ENCODE data around the gene PTPRM. TPM values are rescaled to one million over a fixed set of nuclear protein-coding genes. Genes with fewer than 3 reads are reported as not detected.

The PTPRM gene
- total and polyA plus RNA-seq, 2 experiments from 2014 or later = 1.6 to 5.3 TPM

DNA sequence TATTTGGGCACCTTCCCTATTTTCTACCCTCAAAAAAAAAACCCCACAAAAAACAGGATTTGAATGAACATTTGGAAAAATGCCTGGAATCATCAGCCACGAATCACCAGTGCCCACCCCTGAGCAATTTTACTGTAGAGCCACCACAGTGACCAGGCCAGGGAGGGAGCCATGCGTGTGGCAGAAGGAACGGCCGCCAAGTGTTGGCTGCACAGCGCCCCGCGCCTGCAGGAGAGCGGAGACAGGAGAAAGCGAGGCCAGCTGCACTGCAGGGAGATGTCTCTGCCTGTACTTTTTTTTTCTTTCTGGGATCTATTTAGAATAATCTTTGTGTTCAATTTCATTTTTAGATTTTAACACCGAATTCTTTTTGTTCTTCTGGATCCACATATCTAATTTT is 772.8 kb downstream of the PTPRM start (continued):
- TF ChIP-seq ETS1 (IDR thresholded peaks at IDR 0.05) (no peak), JUNB (IDR thresholded peaks at IDR 0.05; ENCODE audit: unreplicated experiment) (no peak)

- Histone ChIP-seq H3K27me3 (ENCODE audit: insufficient read depth) (no peaks in the 10 kb centered on the region), H4K20me1 (replicated peaks; ENCODE audit: insufficient read depth) (no peaks in the 10 kb centered on the region), H3K4me3 (no peak overlapping the region), H3K36me3 (ENCODE audit: insufficient read depth) (no peaks in the 10 kb centered on the region), H3K79me2 (replicated peaks; ENCODE audit: insufficient read depth) (no peaks in the 10 kb centered on the region), H3K9me2 (ENCODE audit: insufficient read depth) (no peaks in the 10 kb centered on the region), H2AFZ (no peak overlapping the region), H3F3A (replicated peaks; ENCODE audit: low read depth) (no peaks in the 10 kb centered on the region), H3K27ac (ENCODE audit: low read depth) (no peak overlapping the region), H3K4me1 (ENCODE audit: insufficient read depth) (no peaks in the 10 kb centered on the region; the same call in 1 of the 2 replicates), H3K4me2 (no peak overlapping the region)
- Mint-ChIP-seq H3K27ac (no peak overlapping the region), H3K36me3 (ENCODE audit: low read depth) (no peaks in the 10 kb centered on the region), H3K4me1 (peaks cover 14% of the 10 kb centered on the region; the same call in 2 of the 3 replicates), H3K4me3 (no peak overlapping the region), H3K9me3 (no peaks in the 10 kb centered on the region), H3K27me3 (ENCODE audit: insufficient read depth, low read depth, poor library complexity) (peaks cover 1% of the 10 kb centered on the region)
- no peak for ATAC-seq
- peak; percentile 20 for DNase-seq (ENCODE audit: low spot score)
- TF ChIP-seq ZNF114 (CRISPR knock-in tag; IDR thresholded peaks at IDR 0.05) = no peak
- no peak for TF ChIP-seq ZNF462 (CRISPR knock-in tag; IDR thresholded peaks at IDR 0.05)
- TF ChIP-seq CREB1 (CRISPR knock-in tag; IDR thresholded peaks at IDR 0.05; ENCODE audit: low read depth) = no peak
- no peak for TF ChIP-seq CTCF (conservative IDR thresholded peaks at IDR 0.05; ENCODE audit: low read depth in 2 of 2)
- TF ChIP-seq EZH2 (IDR thresholded peaks at IDR 0.05; ENCODE audit: low read depth, unreplicated experiment) = no peak
- no peak for TF ChIP-seq POLR2AphosphoS5 (IDR thresholded peaks at IDR 0.05; ENCODE audit: low read depth)
- TF ChIP-seq STAT1 (IDR thresholded peaks at IDR 0.05; ENCODE audit: unreplicated experiment) = no peak
- TF ChIP-seq, protein P1, sequence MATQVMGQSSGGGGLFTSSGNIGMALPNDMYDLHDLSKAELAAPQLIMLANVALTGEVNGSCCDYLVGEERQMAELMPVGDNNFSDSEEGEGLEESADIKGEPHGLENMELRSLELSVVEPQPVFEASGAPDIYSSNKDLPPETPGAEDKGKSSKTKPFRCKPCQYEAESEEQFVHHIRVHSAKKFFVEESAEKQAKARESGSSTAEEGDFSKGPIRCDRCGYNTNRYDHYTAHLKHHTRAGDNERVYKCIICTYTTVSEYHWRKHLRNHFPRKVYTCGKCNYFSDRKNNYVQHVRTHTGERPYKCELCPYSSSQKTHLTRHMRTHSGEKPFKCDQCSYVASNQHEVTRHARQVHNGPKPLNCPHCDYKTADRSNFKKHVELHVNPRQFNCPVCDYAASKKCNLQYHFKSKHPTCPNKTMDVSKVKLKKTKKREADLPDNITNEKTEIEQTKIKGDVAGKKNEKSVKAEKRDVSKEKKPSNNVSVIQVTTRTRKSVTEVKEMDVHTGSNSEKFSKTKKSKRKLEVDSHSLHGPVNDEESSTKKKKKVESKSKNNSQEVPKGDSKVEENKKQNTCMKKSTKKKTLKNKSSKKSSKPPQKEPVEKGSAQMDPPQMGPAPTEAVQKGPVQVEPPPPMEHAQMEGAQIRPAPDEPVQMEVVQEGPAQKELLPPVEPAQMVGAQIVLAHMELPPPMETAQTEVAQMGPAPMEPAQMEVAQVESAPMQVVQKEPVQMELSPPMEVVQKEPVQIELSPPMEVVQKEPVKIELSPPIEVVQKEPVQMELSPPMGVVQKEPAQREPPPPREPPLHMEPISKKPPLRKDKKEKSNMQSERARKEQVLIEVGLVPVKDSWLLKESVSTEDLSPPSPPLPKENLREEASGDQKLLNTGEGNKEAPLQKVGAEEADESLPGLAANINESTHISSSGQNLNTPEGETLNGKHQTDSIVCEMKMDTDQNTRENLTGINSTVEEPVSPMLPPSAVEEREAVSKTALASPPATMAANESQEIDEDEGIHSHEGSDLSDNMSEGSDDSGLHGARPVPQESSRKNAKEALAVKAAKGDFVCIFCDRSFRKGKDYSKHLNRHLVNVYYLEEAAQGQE (IDR thresholded peaks at IDR 0.05; ENCODE audit: unreplicated experiment) = no peak
- no peak for TF ChIP-seq JUNB (IDR thresholded peaks at IDR 0.05; ENCODE audit: unreplicated experiment)
- TF ChIP-seq NANOG (IDR thresholded peaks at IDR 0.05; ENCODE audit: borderline replicate concordance) = no peak
- no peak for TF ChIP-seq ZNF331 (CRISPR knock-in tag; IDR thresholded peaks at IDR 0.05; ENCODE audit: low read depth)
Measured at GRCh38 chr18:8341481-8342230, 774.5 kb downstream of the PTPRM start.
